Fibroblast of lung (primary cell): ENCODE results near the gene KCND2. TPM values are rescaled to one million over a fixed set of nuclear protein-coding genes. Genes with fewer than 3 reads are reported as not detected.
A peak's percentile ranks its signal among the peaks of the same experiment; 100 is the strongest.

Source experiments
- DNase-seq, 2 donors: peaks; one replicate each; pipeline versions ENCODE4 v3.0.0 to v3.0.0-alpha.2; 2010; ENCODE audit warnings: low read depth in 2 of 2
- H2AFZ ChIP-seq: 2 replicates; pipeline ENCODE4 v1.5.1; 2012; ENCODE audit warnings: low read length, control low read depth, inconsistent platforms
- H3K27ac ChIP-seq: 2 replicates; pipeline ENCODE4 v1.5.1; 2011; ENCODE audit warnings: low read length, control low read depth; ENCODE audit not compliant: insufficient read depth
- H3K27me3 ChIP-seq: 2 replicates; pipeline ENCODE4 v1.5.1; 2011; ENCODE audit warnings: mild to moderate bottlenecking, low read length; ENCODE audit not compliant: control insufficient read depth, insufficient read depth
- H3K36me3 ChIP-seq: 2 replicates; pipeline ENCODE4 v1.5.1; 2011; ENCODE audit warnings: low read length; ENCODE audit not compliant: control insufficient read depth, insufficient read depth
- H3K4me1 ChIP-seq: 2 replicates; pipeline ENCODE4 v1.5.1; 2011; ENCODE audit warnings: low read length; ENCODE audit not compliant: control insufficient read depth, insufficient read depth; ENCODE audit errors: extremely low read depth
- H3K4me2 ChIP-seq: 2 replicates; pipeline ENCODE4 v1.5.1; 2011; ENCODE audit warnings: low read length, control low read depth; ENCODE audit not compliant: insufficient read depth; ENCODE audit errors: extremely low read depth
- H3K4me3 ChIP-seq, 4 experiments: fragments of 200-600 bp in 1 of 4; sonication (generic) in 1 of 4; replicated peaks in 1 of 4; 2 replicates each; pipeline ENCODE4 v1.5.1; 2011 to 2016; ENCODE audit warnings: low read length in 4 of 4, low read depth in 3 of 4, mild to moderate bottlenecking in 3 of 4, control low read depth in 2 of 4, inconsistent platforms in 1 of 4, mixed read lengths in 1 of 4; ENCODE audit not compliant: insufficient read depth in 1 of 4; ENCODE audit errors: control extremely low read depth in 1 of 4
- H3K79me2 ChIP-seq: 2 replicates; pipeline ENCODE4 v1.5.1; 2012; ENCODE audit warnings: mild to moderate bottlenecking, low read length, inconsistent platforms; ENCODE audit not compliant: control insufficient read depth, insufficient read depth
- H3K9ac ChIP-seq: 2 replicates; pipeline ENCODE4 v1.5.1; 2011; ENCODE audit warnings: mild to moderate bottlenecking, low read length, control low read depth; ENCODE audit not compliant: insufficient read depth
- H3K9me3 ChIP-seq: 2 replicates; pipeline ENCODE4 v1.5.1; 2012; ENCODE audit warnings: low read depth, low read length; ENCODE audit not compliant: control insufficient read depth, insufficient read depth
- H4K20me1 ChIP-seq: 2 replicates; pipeline ENCODE4 v1.5.1; 2011; ENCODE audit warnings: low read length; ENCODE audit not compliant: control insufficient read depth, insufficient read depth; ENCODE audit errors: extremely low read depth
- EZH2 ChIP-seq: IDR thresholded peaks from 2 replicates; pipeline ENCODE4 v1.5.1; 2012; ENCODE audit warnings: low read length, control low read depth, mild to moderate bottlenecking; ENCODE audit errors: missing control alignments
- polyA plus RNA-seq, 2 donors: library from polyadenylated mRNA; depleted of rRNA in 1 of 2; stranded (reverse) in 1 of 2; unstranded in 1 of 2; fragments of >200 nt; gene quantifications; 2 replicates each; pipeline ENCODE4 v1.2.1, GENCODE V29; 2011 to 2012; ENCODE audit warnings: missing spikeins in 1 of 2
- total RNA-seq: library from RNA; depleted of rRNA; stranded (reverse); fragments of >200 nt; gene quantifications from 2 replicates; pipeline ENCODE4 v1.2.1, GENCODE V29; 2014
- TF ChIP-seq, protein P1 (sequence below), 2 donors: IDR thresholded peaks in 1 of 2; conservative IDR thresholded peaks in 1 of 2; 1 replicate in 1 of 2; 2 replicates in 1 of 2; pipeline ENCODE4 v1.5.1; 2011 to 2012; ENCODE audit warnings: low read length in 2 of 2, control low read depth in 1 of 2, inconsistent platforms in 1 of 2, low read depth in 1 of 2, mild to moderate bottlenecking in 1 of 2

The KCND2 gene
- total and polyA plus RNA-seq, 2 donors (not counting 1 experiment from before 2014, with no cell fraction given): 2.1 to 6.1 TPM

DNA sequence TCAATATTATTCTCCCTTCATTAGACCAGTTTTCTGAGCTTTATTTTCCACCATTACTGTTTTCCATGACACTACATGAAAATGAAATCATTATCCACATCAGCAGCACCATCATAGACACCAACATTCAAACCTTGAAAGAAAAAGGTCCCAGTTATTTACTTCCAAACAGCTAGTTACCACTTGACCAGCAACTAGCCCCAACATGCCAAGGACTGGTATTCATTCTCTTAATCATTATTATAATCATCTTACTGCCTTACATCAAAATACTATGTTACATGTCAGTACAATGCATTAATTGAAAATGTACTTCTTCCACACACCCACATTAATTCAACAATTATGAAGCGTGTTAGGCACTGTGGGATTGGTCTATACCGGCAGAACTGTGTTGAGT is 385.5 kb downstream of the KCND2 start:
- Histone ChIP-seq H3K27me3 (no peaks in the 10 kb centered on the region), H3K4me2 (no peak overlapping the region), H4K20me1 (no peaks in the 10 kb centered on the region), H3K4me3 (no peak overlapping the region), H2AFZ (no peak overlapping the region), H3K4me1 (no peaks in the 10 kb centered on the region), H3K36me3 (no peaks in the 10 kb centered on the region), H3K79me2 (no peaks in the 10 kb centered on the region), H3K27ac (no peak overlapping the region), H3K9me3 (no peaks in the 10 kb centered on the region), H3K9ac (no peak overlapping the region)
- no peak for DNase-seq
- TF ChIP-seq, protein P1, sequence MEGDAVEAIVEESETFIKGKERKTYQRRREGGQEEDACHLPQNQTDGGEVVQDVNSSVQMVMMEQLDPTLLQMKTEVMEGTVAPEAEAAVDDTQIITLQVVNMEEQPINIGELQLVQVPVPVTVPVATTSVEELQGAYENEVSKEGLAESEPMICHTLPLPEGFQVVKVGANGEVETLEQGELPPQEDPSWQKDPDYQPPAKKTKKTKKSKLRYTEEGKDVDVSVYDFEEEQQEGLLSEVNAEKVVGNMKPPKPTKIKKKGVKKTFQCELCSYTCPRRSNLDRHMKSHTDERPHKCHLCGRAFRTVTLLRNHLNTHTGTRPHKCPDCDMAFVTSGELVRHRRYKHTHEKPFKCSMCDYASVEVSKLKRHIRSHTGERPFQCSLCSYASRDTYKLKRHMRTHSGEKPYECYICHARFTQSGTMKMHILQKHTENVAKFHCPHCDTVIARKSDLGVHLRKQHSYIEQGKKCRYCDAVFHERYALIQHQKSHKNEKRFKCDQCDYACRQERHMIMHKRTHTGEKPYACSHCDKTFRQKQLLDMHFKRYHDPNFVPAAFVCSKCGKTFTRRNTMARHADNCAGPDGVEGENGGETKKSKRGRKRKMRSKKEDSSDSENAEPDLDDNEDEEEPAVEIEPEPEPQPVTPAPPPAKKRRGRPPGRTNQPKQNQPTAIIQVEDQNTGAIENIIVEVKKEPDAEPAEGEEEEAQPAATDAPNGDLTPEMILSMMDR (conservative IDR thresholded peaks at IDR 0.05 in 1 of 2, IDR thresholded peaks at IDR 0.05 in 1 of 2; ENCODE audit: low read depth in 1 of 2, low read length in 2 of 2): no peak
- TF ChIP-seq EZH2: no peak

DNA sequence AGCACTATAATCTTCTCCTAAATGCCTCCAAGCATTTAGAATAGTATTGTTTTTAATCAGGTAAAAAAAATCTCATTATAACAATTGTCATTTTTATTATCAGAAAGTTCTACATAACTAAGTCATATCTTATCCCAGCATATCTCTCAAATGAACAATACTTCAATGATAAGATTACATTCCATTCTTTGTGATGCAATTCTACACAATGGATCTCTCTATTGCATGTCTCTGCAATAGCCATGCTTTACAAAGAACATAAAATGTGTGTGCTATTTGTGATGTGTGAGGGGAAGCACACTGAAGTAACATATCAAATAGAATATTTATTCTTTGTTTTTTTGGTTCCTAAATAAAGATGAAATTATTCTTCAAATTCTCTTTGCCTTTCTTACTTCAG is 389.3 kb downstream of the KCND2 start:
- no peaks in the 10 kb centered on the region for H3K27me3 ChIP-seq
- no peak overlapping the region for H3K9ac ChIP-seq
- H3K36me3 ChIP-seq: no peaks in the 10 kb centered on the region
- no peak overlapping the region for H3K4me3 ChIP-seq
- no peak overlapping the region for H2AFZ ChIP-seq
- no peak overlapping the region for H3K27ac ChIP-seq
- H3K4me1 ChIP-seq: no peaks in the 10 kb centered on the region
- H3K79me2 ChIP-seq: no peaks in the 10 kb centered on the region
- no peak for TF ChIP-seq EZH2
- TF ChIP-seq, protein P1 (conservative IDR thresholded peaks at IDR 0.05 in 1 of 2, IDR thresholded peaks at IDR 0.05 in 1 of 2; ENCODE audit: low read depth in 1 of 2, low read length in 2 of 2): no peak
- H3K4me2 ChIP-seq: no peak overlapping the region
- no peaks in the 10 kb centered on the region for H3K9me3 ChIP-seq
- no peaks in the 10 kb centered on the region for H4K20me1 ChIP-seq
- DNase-seq: peak in 1 of 2 donors; percentile 11

DNA sequence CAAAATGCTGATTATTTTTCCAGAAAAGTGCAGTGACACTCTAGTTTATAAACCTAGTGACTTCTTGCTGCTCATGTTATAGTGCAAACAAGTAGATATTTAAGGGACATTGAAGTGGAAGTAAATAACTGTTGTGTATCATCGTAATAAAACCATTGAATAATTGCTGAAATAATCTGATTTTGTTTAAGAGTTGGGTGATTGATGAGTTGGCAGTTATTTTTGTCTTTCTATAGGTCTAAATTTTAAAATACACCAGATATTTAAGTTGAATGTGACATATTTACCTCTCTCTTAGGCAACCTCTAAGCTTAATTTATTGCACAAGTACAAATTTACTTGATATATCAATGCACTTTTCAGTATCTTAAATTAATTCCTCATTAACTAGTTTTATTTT is 392.1 kb downstream of the KCND2 start:
- no peaks in the 10 kb centered on the region for H3K79me2 ChIP-seq
- TF ChIP-seq, protein P1 (conservative IDR thresholded peaks at IDR 0.05 in 1 of 2, IDR thresholded peaks at IDR 0.05 in 1 of 2; ENCODE audit: low read depth in 1 of 2, low read length in 2 of 2): no peak
- TF ChIP-seq EZH2: no peak
- no peak for DNase-seq

More for the DNA sequence above, 392.1 kb downstream of the KCND2 start:
- H4K20me1 ChIP-seq: no peaks in the 10 kb centered on the region
- H3K4me3 ChIP-seq: no peak overlapping the region
- H3K4me2 ChIP-seq: no peak overlapping the region
- H3K27me3 ChIP-seq: no peaks in the 10 kb centered on the region
- H3K9ac ChIP-seq: no peak overlapping the region
- no peaks in the 10 kb centered on the region for H3K9me3 ChIP-seq
- H3K27ac ChIP-seq: no peak overlapping the region
- no peaks in the 10 kb centered on the region for H3K4me1 ChIP-seq
- H3K36me3 ChIP-seq: no peaks in the 10 kb centered on the region
- H2AFZ ChIP-seq: no peak overlapping the region
